HG02759 (cell line): ENCODE measurements around the gene SERPINA6.
"Not testable (repeated sequence)": the region's sequence is repeated elsewhere in the genome, so short reads cannot be mapped to it uniquely, and the experiment has no call there.

Experiments used
- ATAC-seq: cut with Tn5 transposase; IDR thresholded peaks from one replicate; pipeline ENCODE4 v1.9.1; 2021; ENCODE audit warnings: mild to moderate bottlenecking, moderate library complexity; ENCODE audit not compliant: unreplicated experiment

Gene SERPINA6

GRCh38 chr14:94322648-94323570, at the start of gene SERPINA6:
Gene SERPINA6 (minus strand): TSS chr14:94323336. CDS start chr14:94314648, 8,688 bp downstream.
- no peak for ATAC-seq

- ATAC-seq, result no peak
These were observed 49.0 kb upstream of the SERPINA6 start for GRCh38 chr14:94372021-94372605.

GRCh38 chr14:94370524-94370910, 47.4 kb upstream of the SERPINA6 start:
- no peak for ATAC-seq

GRCh38 chr14:94369766-94370523, 46.8 kb upstream of the SERPINA6 start:
- not testable (repeated sequence) for ATAC-seq

- ATAC-seq, result no peak
These were observed 45.8 kb upstream of the SERPINA6 start for GRCh38 chr14:94368956-94369355.

- ATAC-seq, result no peak
These were observed 45.1 kb upstream of the SERPINA6 start for GRCh38 chr14:94368243-94368590.

- ATAC-seq, result no peak
These were observed 44.5 kb upstream of the SERPINA6 start for GRCh38 chr14:94367347-94368242.

GRCh38 chr14:94366146-94366915, 43.2 kb upstream of the SERPINA6 start, which contains the start of gene SERPINA2:
Gene SERPINA2 (minus strand): TSS chr14:94366698.
- no peak for ATAC-seq

GRCh38 chr14:94365624-94366023, 42.5 kb upstream of the SERPINA6 start:
- ATAC-seq, result no peak

GRCh38 chr14:94364964-94365363, 41.8 kb upstream of the SERPINA6 start:
- ATAC-seq, result no peak

GRCh38 chr14:94364037-94364436, 40.9 kb upstream of the SERPINA6 start:
- no peak for ATAC-seq

GRCh38 chr14:94363151-94363624, 40.1 kb upstream of the SERPINA6 start:
- no peak for ATAC-seq

GRCh38 chr14:94362614-94363133, 39.5 kb upstream of the SERPINA6 start:
- ATAC-seq, result no peak

GRCh38 chr14:94361682-94362081, 38.5 kb upstream of the SERPINA6 start:
- ATAC-seq, result no peak

GRCh38 chr14:94360945-94361565, 37.9 kb upstream of the SERPINA6 start:
- no peak for ATAC-seq

GRCh38 chr14:94357166-94357565, 34.0 kb upstream of the SERPINA6 start:
- ATAC-seq, result no peak

GRCh38 chr14:94356379-94357056, 33.4 kb upstream of the SERPINA6 start:
- ATAC-seq, result no peak

GRCh38 chr14:94355191-94355794, 32.2 kb upstream of the SERPINA6 start:
- no peak for ATAC-seq
